Subcutaneous abdominal adipose tissue (tissue), 5 donors: ENCODE measurements around the gene BAD.
"Not testable (repeated sequence)": the region's sequence is repeated elsewhere in the genome, so short reads cannot be mapped to it uniquely, and the experiment has no call there.

ENCODE experiments used
- H3K27ac ChIP-seq: one replicate; pipeline ENCODE4 v1.7.0; 2013; ENCODE audit warnings: low read depth, mild to moderate bottlenecking, inconsistent platforms, low read length, moderate library complexity
- H3K27me3 ChIP-seq, 5 donors: one replicate each; pipeline ENCODE4 v1.7.0; 2013; ENCODE audit warnings: low read length in 5 of 5, inconsistent platforms in 1 of 5; ENCODE audit not compliant: control insufficient read depth in 5 of 5, insufficient read depth in 4 of 5
- H3K36me3 ChIP-seq, 5 donors: one replicate each; pipeline ENCODE4 v1.7.0; 2013; ENCODE audit warnings: low read length in 5 of 5; ENCODE audit not compliant: control insufficient read depth in 5 of 5, insufficient read depth in 5 of 5
- H3K4me1 ChIP-seq, 5 donors: one replicate each; pipeline ENCODE4 v1.7.0; 2013; ENCODE audit warnings: low read length in 5 of 5, mild to moderate bottlenecking in 3 of 5, moderate library complexity in 1 of 5; ENCODE audit not compliant: control insufficient read depth in 5 of 5, insufficient read depth in 5 of 5
- H3K4me3 ChIP-seq, 5 donors: one replicate each; pipeline ENCODE4 v1.7.0; 2013; ENCODE audit warnings: low read length in 5 of 5, low read depth in 1 of 5
- H3K9ac ChIP-seq, 5 donors: one replicate each; pipeline ENCODE4 v1.7.0; 2013; ENCODE audit warnings: low read length in 5 of 5, mild to moderate bottlenecking in 4 of 5, moderate library complexity in 3 of 5
- H3K9me3 ChIP-seq, 5 donors: one replicate each; pipeline ENCODE4 v1.7.0; 2013; ENCODE audit warnings: low read length in 5 of 5; ENCODE audit not compliant: control insufficient read depth in 5 of 5
- donor health status: healthy.
- donor health status: healthy.
- donor health status: healthy.
- donor health status: healthy.
- donor health status: healthy.

The BAD gene

GRCh38 chr11:64246871-64247728 lies 37.4 kb downstream of the BAD start, which contains the start of gene PPP1R14B:
Gene PPP1R14B, minus strand, starts transcription at chr11:64246943. Its CDS starts 270 bp downstream, at chr11:64246673.
- Histone ChIP-seq H3K4me1 (peaks cover 2 to 65% (median 54%) of the 10 kb centered on the region in 5 donors), H3K27me3 (no peaks in the 10 kb centered on the region), H3K9ac (peak within 1 kb of the TSS; percentile 65 to 91 (median 82)), H3K9me3 (no peaks in the 10 kb centered on the region), H3K4me3 (peak within 1 kb of the TSS; percentile 76 to 92 (median 83)), H3K27ac (peak within 1 kb of the TSS; percentile 94), H3K36me3 (peaks cover 0 to 14% (median 11%) of the 10 kb centered on the region in 5 donors)

- H3K4me1 ChIP-seq, result peaks cover 2 to 65% (median 54%) of the 10 kb centered on the region in 5 donors
- not testable (repeated sequence) for H3K27ac ChIP-seq, H3K27me3 ChIP-seq, H3K9me3 ChIP-seq
- peak overlapping the region in 2 of 5 donors; percentile 68 to 73 for H3K4me3 ChIP-seq
- peaks cover 0 to 14% (median 11%) of the 10 kb centered on the region in 5 donors for H3K36me3 ChIP-seq
- H3K9ac ChIP-seq, result peak overlapping the region in 1 of 5 donors; percentile 60
Measured at GRCh38 chr11:64246621-64246870, 37.9 kb downstream of the BAD start.

- Histone ChIP-seq H3K4me1 (peaks cover 2 to 63% (median 54%) of the 10 kb centered on the region in 5 donors), H3K9ac (peak overlapping the region in 4 of 5 donors; percentile 54 to 75 (median 62)), H3K27me3 (peaks cover 0 to 2% (median 0%) of the 10 kb centered on the region in 5 donors), H3K36me3 (peaks cover 0 to 14% (median 11%) of the 10 kb centered on the region in 5 donors), H3K9me3 (no peaks in the 10 kb centered on the region), H3K27ac (peak overlapping the region; percentile 89), H3K4me3 (peak overlapping the region; percentile 63 to 73 (median 72))
Measured at GRCh38 chr11:64245797-64246620, 38.5 kb downstream of the BAD start.

- Histone ChIP-seq H3K9ac (peak overlapping the region in 3 of 5 donors; percentile 54 to 75 (median 60)), H3K27me3 (peaks cover 0 to 7% (median 0%) of the 10 kb centered on the region in 5 donors), H3K9me3 (no peaks in the 10 kb centered on the region), H3K27ac (peak overlapping the region; percentile 89), H3K36me3 (peaks cover 0 to 15% (median 11%) of the 10 kb centered on the region in 5 donors), H3K4me1 (peaks cover 8 to 60% (median 50%) of the 10 kb centered on the region in 5 donors), H3K4me3 (peak overlapping the region; percentile 56 to 73 (median 68))
Measured at GRCh38 chr11:64245401-64245796, 39.1 kb downstream of the BAD start.

- Histone ChIP-seq H3K27ac (peak overlapping the region; percentile 89), H3K9ac (peak overlapping the region in 4 of 5 donors; percentile 51 to 75 (median 57)), H3K4me1 (peaks cover 10 to 65% (median 53%) of the 10 kb centered on the region in 5 donors)
Measured at GRCh38 chr11:64244966-64245365, 39.5 kb downstream of the BAD start.

GRCh38 chr11:64244107-64244506 lies 40.4 kb downstream of the BAD start:
- no peak overlapping the region for H3K4me3 ChIP-seq
- H3K9me3 ChIP-seq, result no peaks in the 10 kb centered on the region
- no peak overlapping the region for H3K9ac ChIP-seq
- H3K36me3 ChIP-seq, result peaks cover 0 to 16% (median 12%) of the 10 kb centered on the region in 5 donors
- peaks cover 0 to 7% (median 0%) of the 10 kb centered on the region in 5 donors for H3K27me3 ChIP-seq
- peaks cover 10 to 70% (median 53%) of the 10 kb centered on the region in 5 donors for H3K4me1 ChIP-seq
- peak overlapping the region; percentile 54 for H3K27ac ChIP-seq

More at GRCh38 chr11:64244966-64245365, 39.5 kb downstream of the BAD start:
- H3K9me3 ChIP-seq, result no peaks in the 10 kb centered on the region
- peak overlapping the region; percentile 35 to 73 (median 68) for H3K4me3 ChIP-seq
- peaks cover 0 to 15% (median 11%) of the 10 kb centered on the region in 5 donors for H3K36me3 ChIP-seq
- H3K27me3 ChIP-seq, result peaks cover 0 to 7% (median 0%) of the 10 kb centered on the region in 5 donors

GRCh38 chr11:64243236-64243854 lies 41.1 kb downstream of the BAD start:
- H3K9me3 ChIP-seq, result no peaks in the 10 kb centered on the region
- peak overlapping the region; percentile 54 for H3K27ac ChIP-seq
- peak overlapping the region in 1 of 5 donors; percentile 39 for H3K9ac ChIP-seq
- H3K27me3 ChIP-seq, result peaks cover 0 to 7% (median 0%) of the 10 kb centered on the region in 5 donors
- H3K4me3 ChIP-seq, result no peak overlapping the region
- peaks cover 10 to 70% (median 53%) of the 10 kb centered on the region in 5 donors for H3K4me1 ChIP-seq
- H3K36me3 ChIP-seq, result peaks cover 0 to 23% (median 20%) of the 10 kb centered on the region in 5 donors

- Histone ChIP-seq H3K9me3 (no peaks in the 10 kb centered on the region), H3K27me3 (peaks cover 0 to 7% (median 0%) of the 10 kb centered on the region in 5 donors), H3K36me3 (peaks cover 0 to 39% (median 34%) of the 10 kb centered on the region in 5 donors), H3K4me1 (peaks cover 7 to 62% (median 42%) of the 10 kb centered on the region in 5 donors), H3K27ac (peak overlapping the region; percentile 99), H3K9ac (peak overlapping the region in 4 of 5 donors; percentile 77 to 88 (median 82)), H3K4me3 (peak overlapping the region; percentile 29 to 86 (median 79))
Measured at GRCh38 chr11:64241491-64242374, 42.7 kb downstream of the BAD start.

GRCh38 chr11:64241241-64241490 lies 43.3 kb downstream of the BAD start:
- Histone ChIP-seq H3K9ac (peak overlapping the region in 4 of 5 donors; percentile 72 to 95 (median 91)), H3K27ac (peak overlapping the region; percentile 99), H3K4me1 (peaks cover 7 to 61% (median 40%) of the 10 kb centered on the region in 5 donors), H3K9me3 (no peaks in the 10 kb centered on the region), H3K4me3 (peak overlapping the region in 4 of 5 donors; percentile 75 to 86 (median 82)), H3K36me3 (peaks cover 0 to 39% (median 34%) of the 10 kb centered on the region in 5 donors), H3K27me3 (peaks cover 0 to 7% (median 0%) of the 10 kb centered on the region in 5 donors)
